GM12878 (cell line): ENCODE measurements around the gene SGSH. TPM values are rescaled to one million over a fixed set of nuclear protein-coding genes. Genes with fewer than 3 reads are reported as not detected.

Source experiments
- ATAC-seq: fragments of 200-7000 bp; cut with Tn5 transposase; 3 replicates; pipeline ENCODE4 v1.9.1; 2020; ENCODE audit warnings: mild to moderate bottlenecking, moderate library complexity
- BruUV-seq: library from RNA; stranded (reverse); fragments of 400-500 nt; replicated peaks from 2 replicates; lab custom pipeline; 2021; lab: Mats Ljungman, UMichigan
- CTCF ChIA-PET: fragments of 300-600 bp; sonication (Branson Sonifier 250); formaldehyde crosslinking; extraction: SDS; loops from one replicate; lab custom pipeline; 2021; ENCODE audit warnings: inconsistent platforms; lab: Yijun Ruan, JAX
- POLR2A ChIA-PET: fragments of 350-600 bp; formaldehyde crosslinking; extraction: SDS; loops from one replicate; lab custom pipeline; 2021; ENCODE audit warnings: inconsistent platforms; lab: Charles Lee
- RAD21 ChIA-PET: fragments of 300-600 bp; sonication (Branson Sonifier 250); formaldehyde crosslinking; loops from one replicate; lab custom pipeline; 2023; ENCODE audit warnings: antibody characterized with exemption; ENCODE audit not compliant: unreplicated experiment; lab: Charles Lee
- SMC1A ChIA-PET: fragments of 300-600 bp; sonication (Branson Sonifier 250); formaldehyde crosslinking; loops from one replicate; lab custom pipeline; 2023; ENCODE audit not compliant: unreplicated experiment, uncharacterized antibody; lab: Charles Lee
- DNase-seq: peaks from one replicate; pipeline ENCODE4 v3.0.0-alpha.2; 2011; ENCODE audit warnings: low read depth, low spot score
- FAIRE-seq: peaks from 3 replicates; lab custom pipeline; 2011; peaks lifted over from hg19 to GRCh38; lab: Jason Lieb, UNC
- H2AFZ ChIP-seq: 2 replicates; pipeline ENCODE4 v1.6.0; 2011; ENCODE audit warnings: low read depth, low read length, control low read depth; ENCODE audit not compliant: control insufficient read depth
- H3K27ac ChIP-seq: 2 replicates; pipeline ENCODE4 v1.5.1; 2011; ENCODE audit warnings: control low read depth; ENCODE audit not compliant: control insufficient read depth, insufficient read depth
- H3K27me3 ChIP-seq, 2 experiments: replicated peaks in 1 of 2; 2 replicates each; pipeline versions ENCODE4 v1.6.0 to v1.6.1; 2011; ENCODE audit warnings: low read length in 1 of 2; ENCODE audit not compliant: control insufficient read depth in 2 of 2, insufficient read depth in 2 of 2
- H3K36me3 ChIP-seq, 2 experiments: 2 replicates each; pipeline ENCODE4 v1.5.1; 2011; ENCODE audit warnings: low read length in 1 of 2; ENCODE audit not compliant: control insufficient read depth in 2 of 2, insufficient read depth in 2 of 2
- H3K4me1 ChIP-seq: 2 replicates; pipeline ENCODE4 v1.6.1; 2011; ENCODE audit warnings: mild to moderate bottlenecking, low read length, moderate library complexity, mixed read lengths; ENCODE audit not compliant: control insufficient read depth, insufficient read depth
- H3K4me2 ChIP-seq: 2 replicates; pipeline ENCODE4 v1.6.0; 2011; ENCODE audit warnings: control low read depth; ENCODE audit not compliant: control insufficient read depth, insufficient read depth
- H3K4me3 ChIP-seq: fragments of 200-600 bp; sonication (generic); 2 replicates; pipeline ENCODE4 v1.5.1; 2016
- H3K79me2 ChIP-seq: 2 replicates; pipeline ENCODE4 v1.6.0; 2011; ENCODE audit warnings: low read length; ENCODE audit not compliant: control insufficient read depth, insufficient read depth
- H3K9ac ChIP-seq: 2 replicates; pipeline ENCODE4 v1.8.0; 2011; ENCODE audit warnings: low read length, control low read depth, mixed read lengths; ENCODE audit not compliant: control insufficient read depth, insufficient read depth
- H3K9me3 ChIP-seq: replicated peaks from 3 replicates; pipeline ENCODE4 v1.5.1; 2011; ENCODE audit warnings: mild to moderate bottlenecking, low read length; ENCODE audit not compliant: control insufficient read depth, insufficient read depth
- H4K20me1 ChIP-seq: 2 replicates; pipeline ENCODE4 v1.6.0; 2011; ENCODE audit not compliant: control insufficient read depth, insufficient read depth
- EED ChIP-seq: sonication (generic); IDR thresholded peaks from 2 replicates; pipeline ENCODE4 v1.6.1; 2016; ENCODE audit warnings: antibody characterized with exemption, low read depth
- FOXK2 ChIP-seq: fragments of 450-650 bp; IDR thresholded peaks from 2 replicates; pipeline ENCODE4 v1.6.1; 2017; ENCODE audit warnings: mild to moderate bottlenecking, moderate library complexity
- JUNB ChIP-seq: IDR thresholded peaks from 2 replicates; pipeline ENCODE4 v1.6.1; 2016; ENCODE audit warnings: antibody characterized with exemption, mild to moderate bottlenecking
- NR2C1 ChIP-seq: fragments of 450-650 bp; IDR thresholded peaks from 2 replicates; pipeline ENCODE4 v1.6.1; 2017; ENCODE audit warnings: antibody characterized with exemption, mild to moderate bottlenecking, moderate library complexity
- RAD21 ChIP-seq: IDR thresholded peaks from 2 replicates; pipeline ENCODE4 v1.6.1; 2011; ENCODE audit warnings: mild to moderate bottlenecking, low read depth, low read length, moderate library complexity; ENCODE audit not compliant: insufficient read depth
- SIN3A ChIP-seq: IDR thresholded peaks from 2 replicates; pipeline ENCODE4 v1.6.1; 2012; ENCODE audit warnings: low read depth, low read length, improper control_type of control experiment
- STAT3 ChIP-seq: IDR thresholded peaks from 2 replicates; pipeline ENCODE4 v1.6.1; 2011; ENCODE audit warnings: low read depth, low read length, improper control_type of control experiment
- whole genome bisulfite sequencing: methylation state at CpG from one replicate; pipeline ENCODE4 v1.1.6; 2016; ENCODE audit warnings: low lambda C conversion rate; ENCODE audit not compliant: insufficient replicate concordance, insufficient coverage; ENCODE audit errors: missing lambda C conversion rate; 5-methylcytosine and 5-hydroxymethylcytosine counted together
- in situ Hi-C: fragments of 300-500 bp; cut with MboI; formaldehyde crosslinking; loops from 9 replicates; pipeline ENCODE4 v1.14.3; 2018; ENCODE audit warnings: mixed read lengths
- intact Hi-C: fragments of 100-400 bp; cut with micrococcal nuclease; formaldehyde crosslinking; loops from one replicate; pipeline ENCODE4 v1.14.2; 2022; ENCODE audit not compliant: unreplicated experiment
- polyA plus RNA-seq, 11 experiments: library from polyadenylated mRNA; depleted of rRNA in 4 of 11; unstranded in 6 of 11; stranded (reverse) in 5 of 11; fragments of >200 nt; fragmentation: Nextera tagmentation in 4 of 11; fragmentation: Illumina TruSeq in 1 of 11; extraction: Ambion mirVana in 4 of 11; extraction: Trizol in 1 of 11; gene quantifications; 1 replicate in 1 of 11; 2 replicates in 10 of 11; pipeline versions ENCODE4 v1.2.1 to v1.2.3, GENCODE V29; 2011 to 2016; ENCODE audit warnings: inconsistent platforms in 2 of 11, missing spikeins in 2 of 11, low read depth in 1 of 11
- total RNA-seq, 4 experiments: library from RNA; depleted of rRNA in 3 of 4; stranded (reverse); fragments of >200 nt in 3 of 4; fragmentation: Illumina TruSeq in 1 of 4; extraction: Trizol in 1 of 4; gene quantifications; 2 replicates each; pipeline versions ENCODE4 v1.2.1 to v1.2.3, GENCODE V29; 2013 to 2021

The SGSH gene
- total and polyA plus RNA-seq, 10 of the 15 experiments (the other 5 are each of a cell fraction or from before 2014, with no cell fraction given) = 0.13 to 17.2 (median 6.0) TPM

GRCh38 chr17:80262775-80263244, 42.7 kb upstream of the SGSH start (continued):
- no peak for TF ChIP-seq NR2C1
- no peak for TF ChIP-seq EED
- TF ChIP-seq, all 136 proteins: peak for 0

DNA sequence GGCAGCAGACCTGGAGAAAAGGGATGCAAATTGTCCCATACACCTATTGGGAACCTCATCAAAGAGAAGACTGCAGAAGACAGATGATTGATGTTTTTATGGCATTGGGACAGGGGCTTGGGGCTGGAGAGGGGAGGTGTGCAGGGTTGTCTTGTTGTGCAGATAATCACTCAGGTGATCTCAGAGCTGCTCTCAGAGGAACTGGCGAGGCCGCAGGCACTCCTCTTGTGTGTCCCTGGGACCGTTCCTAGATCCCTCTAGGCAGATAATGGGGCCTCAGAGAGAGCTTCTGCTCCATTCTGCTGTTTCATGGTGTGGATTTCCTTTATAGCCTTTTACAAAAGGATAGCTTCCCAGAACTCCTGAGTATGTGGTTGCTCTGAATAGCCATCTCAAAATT, 42.2 kb upstream of the SGSH start:
- no peaks in the 10 kb centered on the region for H3K27me3 ChIP-seq
- H3K9ac ChIP-seq = peak overlapping the region; percentile 7; the same call in 1 of the 2 replicates
- SMC1A ChIA-PET = no interaction called here
- peaks cover 0 to 9% of the 10 kb centered on the region in 2 experiments; a peak in 1 of 4 replicates for H3K36me3 ChIP-seq
- H2AFZ ChIP-seq = no peak overlapping the region
- POLR2A ChIA-PET = no interaction called here
- DNase-seq (no peak), FAIRE-seq (no peak), ATAC-seq (no peak)
- H3K4me3 ChIP-seq = peak overlapping the region; percentile 97
- intact Hi-C loops = no loop called here
- peak overlapping the region; percentile 82; the same call in 1 of the 2 replicates for H3K27ac ChIP-seq
- in situ Hi-C loops = no loop called here
- CTCF ChIA-PET = interaction anchor here (1.2 kb wide), 1 partner anchor 161 kb away, joined by 4 read pairs; the partner anchor contains the start of gene GAA
- peaks cover 52% of the 10 kb centered on the region for H3K4me1 ChIP-seq
- WGBS = 100% methylated on average over 3 of the region's 3 CpGs
- RAD21 ChIA-PET = interaction anchor here (4.3 kb wide), 1 partner anchor 43 kb away, joined by 10 read pairs; the partner anchor contains the start of genes SGSH and SLC26A11
- peaks cover 52% of the 10 kb centered on the region for H3K79me2 ChIP-seq
- peak overlapping the region; percentile 56 for H3K4me2 ChIP-seq
- TF ChIP-seq FOXK2 = no peak
- BruUV-seq = no TSS peak
- H4K20me1 ChIP-seq = peaks cover 5% of the 10 kb centered on the region; the same call in 1 of the 2 replicates
- no peaks in the 10 kb centered on the region for H3K9me3 ChIP-seq

DNA sequence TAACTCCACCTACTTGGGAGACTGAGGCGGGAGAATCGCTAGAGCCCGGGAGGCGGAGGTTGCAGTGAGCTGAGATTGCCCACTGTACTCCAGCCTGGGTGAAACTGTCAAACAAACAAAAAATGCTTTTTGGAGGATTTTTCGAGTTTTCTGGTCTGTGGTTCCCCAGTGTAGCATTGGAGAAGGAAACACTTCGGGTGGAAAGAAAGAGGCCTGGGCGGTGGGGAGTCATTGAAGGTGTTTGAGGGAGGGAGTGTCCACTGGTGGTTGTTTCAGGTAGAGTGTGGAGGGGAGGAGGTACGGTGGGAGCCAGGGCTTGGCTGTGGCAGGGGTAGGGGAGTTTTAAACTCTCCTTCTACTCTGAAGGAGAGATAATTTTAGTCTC, 41.8 kb upstream of the SGSH start:
- Histone ChIP-seq H2AFZ (no peak overlapping the region), H3K27ac (peak overlapping the region; percentile 82), H3K9ac (peak overlapping the region; percentile 90), H3K4me3 (peak overlapping the region; percentile 97), H3K4me1 (peaks cover 54% of the 10 kb centered on the region), H3K36me3 (peaks cover 0 to 8% of the 10 kb centered on the region in 2 experiments; a peak in 1 of 4 replicates), H3K4me2 (peak overlapping the region; percentile 56), H3K79me2 (peaks cover 51% of the 10 kb centered on the region), H4K20me1 (peaks cover 5% of the 10 kb centered on the region; the same call in 1 of the 2 replicates), H3K27me3 (no peaks in the 10 kb centered on the region), H3K9me3 (no peaks in the 10 kb centered on the region)
- FAIRE-seq = no peak
- in situ Hi-C loops (no loop called here), intact Hi-C loops (no loop called here)
- 12% methylated on average over 8 of the region's 8 CpGs for WGBS
- BruUV-seq = no TSS peak
- DNase-seq = no peak
- no peak for ATAC-seq
- ChIA-PET POLR2A (interaction anchor here (0.5 kb wide), 1 partner anchor 41 kb away, joined by 3 read pairs; the partner anchor contains the start of gene SLC26A11), RAD21 (interaction anchor here (4.3 kb wide), 1 partner anchor 42 kb away, joined by 10 read pairs; the partner anchor contains the start of genes SGSH and SLC26A11), SMC1A (no interaction called here), CTCF (no interaction called here)
- TF ChIP-seq SIN3A = no peak
- TF ChIP-seq STAT3 = no peak
- TF ChIP-seq JUNB = no peak
- TF ChIP-seq RAD21 = no peak
- TF ChIP-seq, all 136 proteins: peak for 0
